Lower lobe of right lung (tissue), 2 donors: ENCODE data around the gene GALNT5. TPM values are rescaled to one million over a fixed set of nuclear protein-coding genes. Genes with fewer than 3 reads are reported as not detected.
A peak's percentile ranks its signal among the peaks of the same experiment; 100 is the strongest.
"Not testable (repeated sequence)": the region's sequence is repeated elsewhere in the genome, so short reads cannot be mapped to it uniquely, and the experiment has no call there.

Source experiments
- ATAC-seq, 2 donors: fragments of 200-7000 bp; cut with Tn5 transposase; one replicate each; pipeline ENCODE4 v1.9.1; 2020 to 2022; ENCODE audit warnings: mild to moderate bottlenecking in 2 of 2, moderate library complexity in 2 of 2
- DNase-seq: peaks from one replicate; pipeline ENCODE4 v3.0.0-alpha.2; 2020
- H3K27ac ChIP-seq: fragments of 200-600 bp; one replicate; pipeline ENCODE4 v1.8.0; 2022
- H3K27me3 ChIP-seq: fragments of 200-600 bp; one replicate; pipeline ENCODE4 v1.8.0; 2022; ENCODE audit warnings: low read depth
- H3K36me3 ChIP-seq: fragments of 200-600 bp; one replicate; pipeline ENCODE4 v1.8.0; 2022; ENCODE audit warnings: mild to moderate bottlenecking
- H3K4me1 ChIP-seq: fragments of 200-600 bp; one replicate; pipeline ENCODE4 v1.8.0; 2022
- H3K4me3 ChIP-seq: fragments of 200-600 bp; one replicate; pipeline ENCODE4 v1.8.0; 2022; ENCODE audit warnings: mild to moderate bottlenecking
- H3K9me3 ChIP-seq: fragments of 200-600 bp; one replicate; pipeline ENCODE4 v1.8.0; 2022
- intact Hi-C: fragments of 100-400 bp; cut with DNase I; formaldehyde crosslinking; loops from one replicate; pipeline ENCODE4 v1.11.0; 2022
- total RNA-seq: library from RNA; stranded (reverse); fragmentation: NEBNext Ultra II Directional; extraction: Animal tissue kit (Norgen Biotek cat#: 25700); gene quantifications from one replicate; pipeline ENCODE4 v1.2.1, GENCODE V29; 2021
- TF ChIP-seq, protein P1 (sequence below): fragments of 200-600 bp; IDR thresholded peaks from one replicate; pipeline ENCODE4 v1.8.0; 2022; ENCODE audit warnings: antibody characterized with exemption, mild to moderate bottlenecking
- donor health status: DM: no; HTN: yes; CAD: no; lungs with severe emphysema.

GALNT5 gene
- total RNA-seq, 1 donor from 2014 or later, result 33.9 TPM

- intact Hi-C loops, result no loop called here
These were observed 77.3 kb downstream of the GALNT5 start for GRCh38 chr2:157334797-157335196.

DNA sequence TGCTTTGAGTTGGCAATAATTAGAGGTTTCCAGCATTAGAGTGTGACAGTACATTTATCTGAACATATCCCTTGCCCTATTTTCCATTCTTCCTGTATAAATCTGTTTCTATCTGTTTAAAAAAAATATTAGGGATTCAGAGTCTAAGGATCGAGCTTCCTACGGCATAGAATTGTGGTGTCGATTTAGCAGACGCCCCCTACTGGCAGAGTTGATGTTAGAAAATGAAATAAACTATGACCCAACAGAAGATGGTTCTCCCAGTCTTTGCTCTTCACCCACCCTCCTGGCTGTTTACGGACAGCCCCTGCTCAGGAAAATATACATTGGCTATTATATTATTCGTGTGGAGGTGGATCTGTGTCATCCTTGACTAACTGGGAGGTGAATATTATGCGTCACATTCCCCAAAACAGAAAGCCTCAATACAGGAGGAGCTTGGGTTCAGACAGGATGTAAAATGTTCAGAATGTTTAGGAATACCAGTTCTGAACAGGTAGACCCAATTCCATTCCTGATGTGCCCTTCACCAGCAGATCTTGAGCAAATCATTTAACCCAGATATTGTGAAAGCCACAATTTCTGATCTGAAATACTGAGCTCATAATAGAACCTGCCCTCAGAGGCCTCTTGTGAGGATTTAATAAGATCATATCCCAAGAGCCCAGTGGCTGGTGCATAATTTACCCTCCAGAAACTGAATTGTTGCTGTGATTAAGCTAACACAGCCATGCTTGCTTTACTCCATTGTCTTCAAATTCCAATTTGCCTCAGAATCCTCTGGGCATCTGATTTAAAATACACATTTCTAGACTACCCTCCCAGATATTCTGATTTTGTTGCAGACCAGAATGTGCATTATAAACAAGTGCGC lies 78.9 kb downstream of the GALNT5 start:
- Histone ChIP-seq H3K27ac (no peak overlapping the region), H3K9me3 (no peaks in the 10 kb centered on the region), H3K4me3 (no peak overlapping the region), H3K36me3 (no peaks in the 10 kb centered on the region), H3K27me3 (no peaks in the 10 kb centered on the region), H3K4me1 (no peaks in the 10 kb centered on the region)
- intact Hi-C loops, result no loop called here
- ATAC-seq (peak; percentile 61 to 77), DNase-seq (no peak)
- TF ChIP-seq, protein P1, sequence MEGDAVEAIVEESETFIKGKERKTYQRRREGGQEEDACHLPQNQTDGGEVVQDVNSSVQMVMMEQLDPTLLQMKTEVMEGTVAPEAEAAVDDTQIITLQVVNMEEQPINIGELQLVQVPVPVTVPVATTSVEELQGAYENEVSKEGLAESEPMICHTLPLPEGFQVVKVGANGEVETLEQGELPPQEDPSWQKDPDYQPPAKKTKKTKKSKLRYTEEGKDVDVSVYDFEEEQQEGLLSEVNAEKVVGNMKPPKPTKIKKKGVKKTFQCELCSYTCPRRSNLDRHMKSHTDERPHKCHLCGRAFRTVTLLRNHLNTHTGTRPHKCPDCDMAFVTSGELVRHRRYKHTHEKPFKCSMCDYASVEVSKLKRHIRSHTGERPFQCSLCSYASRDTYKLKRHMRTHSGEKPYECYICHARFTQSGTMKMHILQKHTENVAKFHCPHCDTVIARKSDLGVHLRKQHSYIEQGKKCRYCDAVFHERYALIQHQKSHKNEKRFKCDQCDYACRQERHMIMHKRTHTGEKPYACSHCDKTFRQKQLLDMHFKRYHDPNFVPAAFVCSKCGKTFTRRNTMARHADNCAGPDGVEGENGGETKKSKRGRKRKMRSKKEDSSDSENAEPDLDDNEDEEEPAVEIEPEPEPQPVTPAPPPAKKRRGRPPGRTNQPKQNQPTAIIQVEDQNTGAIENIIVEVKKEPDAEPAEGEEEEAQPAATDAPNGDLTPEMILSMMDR, result peak; percentile 58

More at GRCh38 chr2:157334797-157335196, 77.3 kb downstream of the GALNT5 start:
- H3K27ac ChIP-seq, result no peak overlapping the region
- H3K36me3 ChIP-seq, result no peaks in the 10 kb centered on the region
- ATAC-seq, result no peak
- DNase-seq, result no peak
- no peaks in the 10 kb centered on the region for H3K9me3 ChIP-seq
- TF ChIP-seq, protein P1, result no peak
- no peak overlapping the region for H3K4me3 ChIP-seq
- H3K4me1 ChIP-seq, result no peaks in the 10 kb centered on the region
- no peaks in the 10 kb centered on the region for H3K27me3 ChIP-seq

GRCh38 chr2:157337978-157338377 lies 80.5 kb downstream of the GALNT5 start:
- no peaks in the 10 kb centered on the region for H3K4me1 ChIP-seq
- no peaks in the 10 kb centered on the region for H3K36me3 ChIP-seq
- H3K27ac ChIP-seq, result no peak overlapping the region
- ATAC-seq (no peak), DNase-seq (no peak)
- H3K27me3 ChIP-seq, result no peaks in the 10 kb centered on the region
- peaks cover under 1% of the 10 kb centered on the region for H3K9me3 ChIP-seq
- intact Hi-C loops, result no loop called here
- TF ChIP-seq, protein P1, result no peak
- no peak overlapping the region for H3K4me3 ChIP-seq

DNA sequence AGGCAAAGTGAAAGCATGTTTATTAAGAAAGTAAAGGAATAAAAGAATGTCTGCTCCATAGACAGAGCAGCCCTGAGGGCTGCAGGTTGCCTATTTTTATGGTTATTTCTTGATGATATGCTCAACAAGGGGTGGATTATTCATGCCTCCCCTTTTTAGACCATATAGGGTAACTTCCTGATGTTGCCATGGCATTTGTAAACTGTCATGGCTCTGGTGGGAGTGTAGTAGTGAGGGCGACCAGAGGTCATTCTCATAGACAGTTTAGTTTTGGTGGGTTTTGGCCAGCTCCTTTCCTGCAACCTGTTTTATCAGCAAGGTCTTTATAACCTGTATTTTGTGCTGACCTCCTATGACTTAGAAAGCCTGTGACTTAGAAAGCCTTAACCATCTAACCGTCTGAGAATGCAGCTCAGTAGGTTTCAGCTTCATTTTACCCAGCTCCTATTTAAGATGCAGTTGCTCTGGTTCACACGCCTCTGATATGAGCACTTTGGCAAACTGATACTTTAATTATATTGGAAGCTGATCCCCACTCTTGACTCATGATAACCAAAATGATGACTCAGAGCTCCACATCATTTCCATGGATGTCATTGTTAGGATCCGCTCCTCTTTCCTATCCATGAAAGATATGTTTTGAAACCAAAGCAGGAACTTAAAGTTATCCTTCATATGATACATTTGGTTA lies 82.6 kb downstream of the GALNT5 start:
- DNase-seq, result no peak
- TF ChIP-seq, protein P1, result no peak
- Histone ChIP-seq H3K27ac (no peak overlapping the region), H3K4me1 (no peaks in the 10 kb centered on the region), H3K9me3 (peaks cover 4% of the 10 kb centered on the region), H3K27me3 (no peaks in the 10 kb centered on the region), H3K4me3 (no peak overlapping the region), H3K36me3 (no peaks in the 10 kb centered on the region)
- ATAC-seq, result no peak
- intact Hi-C loops, result no loop called here

- intact Hi-C loops, H3K9me3 ChIP-seq, H3K27ac ChIP-seq, H3K27me3 ChIP-seq, H3K4me3 ChIP-seq, DNase-seq, H3K36me3 ChIP-seq, H3K4me1 ChIP-seq, ATAC-seq: not testable (repeated sequence)
These were observed 83.9 kb downstream of the GALNT5 start for GRCh38 chr2:157341381-157341780.
